HG02678 (cell line): Measurements from ENCODE around the gene CHN2.
"Not testable (repeated sequence)": the region's sequence is repeated elsewhere in the genome, so short reads cannot be mapped to it uniquely, and the experiment has no call there.

ENCODE experiments used
- ATAC-seq: cut with Tn5 transposase; IDR thresholded peaks from one replicate; pipeline ENCODE4 v1.9.1; 2021; ENCODE audit warnings: mild to moderate bottlenecking, moderate library complexity; ENCODE audit not compliant: unreplicated experiment

Gene CHN2

DNA sequence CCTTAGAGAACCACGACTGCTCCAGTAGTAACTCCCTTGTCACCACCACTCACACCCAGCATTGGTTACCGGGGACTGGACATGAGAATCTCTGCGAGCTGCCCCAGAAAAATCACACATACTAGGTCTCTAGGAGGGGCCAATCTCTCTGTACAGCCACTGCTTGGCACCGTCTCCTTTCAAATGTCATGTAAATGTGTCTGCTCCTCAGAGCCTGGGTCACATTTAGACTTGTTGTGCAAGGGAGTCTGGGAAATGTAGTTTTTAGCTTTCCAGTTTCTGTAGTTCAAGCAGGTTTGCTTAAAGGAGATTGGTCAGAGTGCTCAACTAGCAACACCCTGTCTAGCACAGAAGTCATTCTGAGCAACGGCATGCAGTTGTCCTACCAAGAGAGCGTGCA is 60.0 kb downstream of the CHN2 start:
- ATAC-seq, result no peak

DNA sequence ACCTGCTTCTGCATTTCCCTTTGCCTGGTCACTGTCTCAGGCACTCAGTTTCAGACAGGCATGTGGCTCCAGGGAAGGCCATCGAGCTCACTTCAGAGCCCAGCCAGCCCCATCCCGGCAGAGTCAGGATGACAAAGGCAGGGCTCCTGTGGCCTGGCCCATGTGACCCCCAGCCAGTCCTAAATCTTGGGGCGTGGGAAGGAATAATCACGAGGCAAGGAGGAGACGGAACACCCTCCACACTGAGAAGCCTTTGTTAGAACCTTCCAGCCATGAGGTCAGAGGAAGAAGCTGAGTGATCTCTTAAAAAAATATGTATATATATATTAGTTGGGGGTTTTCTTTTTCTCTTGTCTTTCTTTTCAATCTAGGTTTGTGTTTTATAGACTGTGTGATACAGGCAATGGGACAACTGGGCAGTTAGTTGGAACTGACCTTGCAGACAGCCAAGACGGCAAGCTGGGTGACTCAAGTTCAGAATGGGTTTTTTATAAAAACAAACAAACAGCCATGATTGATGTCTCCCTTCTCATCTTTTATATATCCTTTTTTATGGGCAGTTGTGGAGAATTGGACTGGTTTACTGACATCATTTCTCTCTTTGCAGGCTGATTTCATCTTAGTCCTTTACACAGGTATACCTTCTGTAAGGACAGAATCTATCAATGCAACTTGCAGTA is 60.8 kb downstream of the CHN2 start:
- ATAC-seq, result no peak

DNA sequence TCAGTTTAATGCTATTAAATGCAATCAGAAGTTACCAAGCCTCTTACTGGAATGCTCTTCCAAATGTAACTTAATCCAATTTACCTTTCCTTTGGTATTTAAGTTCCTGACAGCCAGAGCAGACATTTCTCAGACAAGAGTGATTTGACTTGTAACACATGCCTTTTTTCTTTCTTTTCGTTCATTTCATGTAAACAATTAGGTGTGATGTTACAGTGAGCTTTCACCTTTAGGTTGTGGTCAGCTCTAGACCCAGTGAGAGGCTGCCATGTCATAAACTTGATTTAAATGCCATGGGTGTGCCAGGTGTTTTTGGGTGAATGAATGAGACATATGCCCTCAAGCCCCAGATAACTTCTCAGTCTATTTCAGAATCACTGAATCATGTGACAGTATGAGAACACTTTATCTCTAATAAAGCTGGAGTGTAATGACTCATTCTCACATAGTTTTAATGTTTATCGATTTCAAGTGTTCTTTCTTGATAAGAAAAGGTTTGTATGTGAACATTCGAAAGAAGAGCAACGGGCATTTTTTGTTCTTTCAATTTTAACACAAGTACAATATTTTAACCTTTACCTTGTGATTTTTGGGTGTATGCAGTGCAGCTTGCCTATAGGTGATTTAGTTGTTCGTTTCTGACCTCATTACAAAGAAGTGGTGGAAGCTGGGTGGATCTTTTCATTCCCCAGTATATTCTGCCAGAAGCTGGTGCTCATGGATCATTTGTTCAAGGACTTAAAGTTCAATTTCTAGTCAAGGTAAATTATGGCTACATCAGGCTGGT is 61.5 kb downstream of the CHN2 start:
- ATAC-seq, result no peak

DNA sequence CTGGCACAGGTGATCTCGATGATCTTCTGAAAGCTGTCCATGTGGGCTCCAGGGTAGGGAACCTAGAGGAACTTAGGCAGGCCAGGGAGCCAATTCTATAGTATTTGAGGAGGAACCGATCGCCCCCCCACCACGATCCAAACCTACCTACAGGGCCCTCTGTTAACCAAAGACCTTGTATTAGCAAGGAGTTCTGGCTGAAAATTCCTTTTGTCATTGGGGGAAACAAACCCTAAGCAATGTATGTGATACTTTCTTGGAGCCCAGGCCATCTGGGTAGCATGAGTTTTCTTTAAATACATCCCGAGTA is 62.1 kb downstream of the CHN2 start:
- no peak for ATAC-seq

DNA sequence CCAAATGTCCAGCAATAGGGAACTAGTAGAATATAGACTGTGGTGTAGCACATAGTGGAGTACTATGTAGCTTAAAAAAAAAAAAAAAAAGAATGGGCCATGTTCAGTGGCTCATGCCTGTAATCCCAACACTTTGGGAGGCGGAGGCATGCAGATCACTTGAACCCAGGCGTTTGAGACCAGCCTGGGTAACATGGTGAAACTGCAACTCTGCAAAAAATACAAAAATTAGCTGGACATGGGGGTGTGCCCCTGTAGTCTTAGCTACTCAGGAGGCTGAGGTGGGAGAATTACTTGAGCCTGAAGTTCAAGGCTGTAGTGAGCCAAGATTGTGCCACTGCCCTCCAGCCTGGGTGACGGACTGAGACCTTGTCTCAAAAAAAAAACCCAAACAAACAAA is 64.4 kb downstream of the CHN2 start:
- ATAC-seq, result no peak

DNA sequence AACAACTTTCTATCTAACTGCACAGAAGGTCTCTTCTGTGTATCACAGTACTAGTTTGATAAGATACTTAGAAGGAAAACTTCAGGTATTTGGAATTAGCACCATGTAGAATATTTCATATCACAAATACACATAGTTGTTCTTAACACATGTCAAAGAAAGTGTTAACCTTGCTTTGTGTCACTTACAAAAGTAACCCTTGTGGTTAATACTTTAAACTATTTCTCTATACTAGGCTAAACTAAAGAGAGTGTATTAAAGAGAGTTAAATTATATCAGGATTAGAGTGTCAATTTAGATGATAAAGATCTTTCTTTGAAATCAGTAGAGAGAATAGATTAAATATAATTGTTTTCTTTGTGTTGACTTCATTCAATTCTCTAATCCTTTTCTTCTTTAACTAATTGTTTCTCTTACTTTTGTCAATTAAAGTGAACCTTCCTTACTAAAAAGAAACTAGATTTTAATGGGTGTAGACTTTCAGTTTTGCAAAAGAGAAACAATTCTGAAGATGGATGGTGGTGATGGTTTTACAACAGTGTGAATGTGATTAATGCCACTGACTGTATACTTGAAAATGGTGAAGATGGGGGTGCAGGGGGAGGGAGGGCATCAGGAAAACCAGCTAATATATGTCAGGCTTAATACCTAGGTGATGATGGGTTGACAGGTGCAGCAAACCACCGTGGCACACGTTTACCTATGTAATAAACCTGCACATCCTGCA is 67.8 kb downstream of the CHN2 start:
- ATAC-seq, result no peak

DNA sequence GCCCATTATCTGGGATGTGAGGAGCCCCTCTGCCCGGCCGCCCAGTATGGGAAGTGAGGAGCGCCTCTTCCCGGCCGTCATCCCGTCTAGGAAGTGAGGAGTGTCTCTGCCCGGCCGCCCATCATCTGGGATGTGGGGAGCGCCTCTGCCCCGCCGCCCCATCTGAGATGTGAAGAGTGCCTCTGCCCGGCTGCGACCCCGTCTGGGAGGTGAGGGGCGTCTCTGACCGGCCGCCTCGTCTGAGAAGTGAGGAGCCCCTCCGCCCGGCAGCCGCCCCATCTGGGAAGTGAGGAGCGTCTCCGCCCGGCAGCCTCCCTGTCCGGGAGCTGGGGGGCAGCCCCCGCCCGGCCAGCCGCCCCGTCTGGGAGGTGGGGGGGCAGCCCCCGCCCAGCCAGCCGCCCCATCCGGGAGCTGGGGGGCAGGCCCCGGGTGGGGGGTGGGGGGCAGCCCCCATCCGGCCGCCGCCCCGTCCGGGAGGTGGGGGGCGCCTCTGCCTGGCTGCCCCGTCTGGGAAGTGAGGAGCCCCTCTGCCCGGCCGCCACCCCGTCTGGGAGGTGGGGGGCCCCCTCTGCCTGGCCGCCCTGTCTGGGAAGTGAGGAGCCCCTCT is 69.1 kb downstream of the CHN2 start:
- ATAC-seq, result not testable (repeated sequence)

DNA sequence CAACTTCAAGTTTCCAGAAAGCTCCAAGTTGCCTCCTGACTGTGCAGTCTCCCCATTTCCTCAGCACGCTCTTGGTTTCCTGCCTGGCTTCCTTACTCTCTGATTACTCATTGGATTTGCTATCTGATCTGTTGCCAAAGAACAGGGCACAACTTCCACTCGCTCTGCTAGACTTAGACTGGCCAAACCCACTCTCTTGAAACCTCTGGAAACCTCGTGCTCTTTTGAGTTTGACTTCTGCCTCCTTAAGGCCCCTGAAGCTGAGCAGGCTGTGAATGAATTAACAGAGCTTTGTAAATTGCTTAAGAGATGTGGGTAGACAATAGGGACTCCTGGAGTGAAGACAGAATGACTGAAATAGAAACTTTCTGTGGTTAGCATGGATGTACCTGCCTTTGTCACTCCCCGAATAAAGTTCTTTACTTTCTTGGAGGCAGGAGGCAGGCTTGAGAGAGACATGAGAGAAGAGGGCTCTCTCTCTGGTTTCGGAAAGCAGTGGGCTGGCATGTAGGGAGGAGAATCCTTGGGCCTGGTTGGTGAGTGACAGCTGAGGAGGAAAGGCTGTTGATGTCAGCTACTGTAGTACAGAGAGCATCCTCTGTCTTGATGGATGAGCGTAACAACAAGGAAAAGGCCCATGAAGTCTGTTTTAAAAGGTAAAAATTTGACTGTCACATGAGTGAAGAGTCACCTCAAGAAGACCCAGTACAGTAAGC is 70.8 kb downstream of the CHN2 start:
- ATAC-seq, result no peak

DNA sequence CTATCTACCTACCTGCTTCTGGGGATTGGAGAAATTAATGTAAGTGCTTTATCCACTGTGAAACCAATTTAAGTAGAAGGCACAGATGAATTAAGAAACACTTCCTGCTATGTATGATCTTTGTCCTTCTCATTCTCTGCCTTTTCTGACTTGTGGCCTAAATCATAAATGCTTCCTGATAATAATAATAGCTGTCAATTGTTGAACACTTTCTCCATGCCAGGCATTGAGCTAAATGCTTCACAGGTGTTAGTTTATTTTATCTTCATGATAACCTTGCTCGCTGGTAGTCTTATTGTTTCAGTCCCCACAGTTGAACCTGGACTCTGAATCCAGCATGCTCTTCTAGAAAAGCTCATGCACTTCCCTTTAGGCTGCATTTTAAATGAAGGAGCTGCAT is 75.4 kb downstream of the CHN2 start:
- ATAC-seq, result no peak

DNA sequence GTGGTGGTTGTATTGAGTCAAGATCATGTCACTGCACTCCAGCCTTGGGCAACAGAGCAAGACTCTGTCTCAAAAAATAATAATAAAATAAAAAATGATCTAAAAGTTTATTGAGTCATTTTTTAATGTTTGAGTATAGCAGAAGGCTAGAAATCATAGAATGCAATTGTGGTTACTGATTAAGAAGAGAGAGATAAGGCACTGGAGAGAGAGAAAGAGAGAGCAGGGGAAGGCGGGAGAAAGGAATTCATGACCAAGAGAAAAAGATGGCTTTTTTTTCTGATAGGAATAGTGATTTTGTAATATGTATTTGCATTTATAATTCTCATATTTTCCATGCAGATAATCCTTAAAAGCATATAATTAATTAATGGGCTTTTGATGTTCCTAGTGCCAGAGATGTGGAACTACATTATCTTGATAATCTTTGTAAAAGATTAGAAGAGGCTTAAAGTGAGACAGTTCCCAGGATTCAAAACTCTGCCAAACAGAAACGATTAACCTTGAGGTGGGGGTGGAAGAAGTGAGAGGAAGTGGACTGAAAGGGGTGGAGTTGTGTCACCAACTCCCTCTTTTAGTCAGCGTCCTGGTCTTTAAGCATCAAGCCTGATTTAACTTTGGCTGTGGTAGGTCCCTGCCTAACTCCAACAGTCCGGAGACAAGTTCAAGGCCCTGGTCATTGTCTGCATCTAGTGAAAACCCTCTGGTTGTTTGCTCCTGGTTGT is 76.2 kb downstream of the CHN2 start:
- no peak for ATAC-seq

DNA sequence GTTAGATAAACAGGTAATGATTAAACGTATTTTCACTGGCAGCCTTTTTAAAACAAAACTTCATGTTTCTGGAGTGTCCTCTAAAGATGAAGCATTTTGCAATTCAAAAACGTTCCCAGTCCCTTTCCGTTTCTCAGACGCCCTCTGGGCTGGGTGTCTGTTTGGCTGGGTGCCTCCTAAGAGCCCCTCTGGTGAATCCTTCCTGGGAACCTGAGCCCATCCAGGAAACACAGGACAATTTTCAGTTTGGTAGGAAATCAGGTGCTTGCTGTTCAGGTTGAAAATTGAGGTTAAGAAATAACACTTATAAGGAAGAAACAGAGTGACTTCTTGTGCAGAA is 76.7 kb downstream of the CHN2 start:
- ATAC-seq, result no peak

DNA sequence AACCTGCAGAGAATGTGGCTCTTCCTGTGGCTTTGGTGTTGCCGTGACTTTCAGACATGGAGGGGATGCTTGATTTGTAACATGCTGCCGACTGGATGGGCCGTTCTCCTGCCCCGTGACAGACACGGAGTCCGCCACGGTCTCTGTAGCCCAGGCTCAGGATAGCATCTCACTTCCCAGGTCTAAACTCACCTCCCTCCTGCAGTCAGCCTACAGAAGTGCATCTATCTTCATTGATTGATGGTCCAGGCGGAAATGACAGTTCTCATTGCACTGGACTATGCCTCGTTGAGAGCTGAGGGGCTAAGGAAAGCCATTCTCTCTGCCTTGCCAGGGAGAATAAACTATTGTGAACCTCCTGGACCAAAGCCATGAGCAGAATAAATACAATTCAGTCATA is 77.5 kb downstream of the CHN2 start:
- no peak for ATAC-seq

DNA sequence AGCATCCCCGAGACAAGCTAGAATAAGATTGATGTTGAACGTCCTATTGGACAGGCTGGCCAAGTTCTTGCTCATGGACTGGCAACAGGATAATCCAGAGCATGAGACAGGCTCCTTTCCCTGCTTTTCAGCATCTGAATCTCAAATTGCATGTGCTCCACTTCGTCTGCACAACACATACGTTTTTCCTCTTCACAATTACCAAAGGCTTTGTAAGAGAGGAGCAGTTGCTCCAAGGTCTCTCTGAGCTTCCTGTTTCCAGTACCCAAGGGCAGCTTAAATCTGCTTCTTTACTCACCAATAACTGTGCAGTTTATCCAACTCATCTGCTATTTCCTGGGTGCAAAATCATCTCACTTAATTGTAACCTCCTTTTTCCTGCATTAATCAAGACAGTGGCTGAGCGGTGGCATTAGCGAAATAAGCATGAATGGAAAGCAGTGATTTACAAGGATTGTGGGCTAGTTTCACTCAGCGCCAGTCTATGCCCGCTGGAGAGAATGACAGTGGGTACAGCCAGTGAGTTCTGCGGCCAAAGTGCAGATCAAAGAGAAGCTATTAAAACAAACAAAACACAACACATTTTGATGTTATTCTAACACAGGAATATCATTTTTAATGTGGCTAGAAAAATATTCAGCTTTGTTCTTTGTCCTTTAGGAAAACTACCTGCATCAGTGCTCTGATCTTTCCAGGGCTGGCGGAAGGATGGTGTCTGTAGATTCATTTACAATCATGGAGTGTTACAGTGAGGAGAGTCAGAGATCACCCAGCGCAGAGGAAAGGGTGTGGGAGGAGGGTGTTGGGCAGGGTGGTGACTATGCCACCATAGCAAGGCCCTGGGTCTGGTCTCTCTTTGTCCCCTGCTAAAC is 79.8 kb downstream of the CHN2 start:
- ATAC-seq, result no peak

DNA sequence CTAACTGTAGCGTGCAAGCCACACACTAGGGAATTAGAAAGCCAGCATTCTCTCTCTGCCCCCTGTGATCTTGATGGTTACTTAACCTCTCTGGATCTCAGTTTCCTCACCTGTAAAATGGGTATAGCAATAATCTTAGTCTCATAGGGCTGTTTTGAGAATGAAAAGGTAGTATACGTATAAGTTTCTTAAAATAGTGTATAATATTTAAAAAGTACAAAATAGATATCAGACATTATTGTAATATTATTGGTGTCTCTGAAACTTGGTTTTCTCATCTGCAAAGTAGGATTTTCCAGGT is 80.4 kb downstream of the CHN2 start:
- ATAC-seq, result no peak

DNA sequence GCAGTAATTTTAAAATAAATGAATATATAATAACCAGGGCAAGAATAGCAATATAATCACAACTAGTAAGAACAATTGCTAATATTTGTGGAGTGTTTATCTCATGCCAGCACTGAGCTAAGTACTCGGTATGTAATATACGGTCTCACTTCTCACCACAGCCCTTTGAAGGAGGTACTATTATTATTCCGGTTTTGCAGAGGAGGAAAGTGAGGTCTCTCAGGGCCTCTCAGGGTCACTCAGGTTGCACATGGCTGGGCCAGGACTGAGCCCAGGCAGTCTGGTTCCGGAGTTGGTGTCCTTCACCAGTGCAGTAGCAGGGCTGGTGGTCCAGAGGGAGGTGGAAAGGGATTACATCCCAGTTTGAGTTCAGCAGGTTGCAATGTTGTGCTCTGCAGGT is 80.9 kb downstream of the CHN2 start:
- no peak for ATAC-seq

DNA sequence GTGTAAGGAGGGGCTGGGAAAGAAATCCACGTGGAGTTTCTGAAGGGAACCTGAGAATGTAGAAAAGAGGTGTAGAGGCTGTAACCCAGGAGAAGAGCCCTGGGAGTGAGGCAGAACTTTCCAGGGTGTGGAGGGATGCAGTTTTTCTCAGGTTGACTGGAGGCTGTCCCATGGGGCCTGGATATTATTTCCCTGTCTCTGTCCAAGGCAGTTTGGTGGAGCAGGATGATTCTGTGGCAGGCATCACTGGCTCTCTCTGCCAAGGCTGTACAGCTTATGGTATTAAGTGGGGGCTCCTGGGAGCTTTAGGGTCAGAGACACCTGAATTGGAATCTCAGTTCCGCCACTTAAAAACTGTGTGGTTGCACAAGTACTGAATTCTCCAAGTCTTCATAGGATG is 81.6 kb downstream of the CHN2 start:
- ATAC-seq, result no peak

DNA sequence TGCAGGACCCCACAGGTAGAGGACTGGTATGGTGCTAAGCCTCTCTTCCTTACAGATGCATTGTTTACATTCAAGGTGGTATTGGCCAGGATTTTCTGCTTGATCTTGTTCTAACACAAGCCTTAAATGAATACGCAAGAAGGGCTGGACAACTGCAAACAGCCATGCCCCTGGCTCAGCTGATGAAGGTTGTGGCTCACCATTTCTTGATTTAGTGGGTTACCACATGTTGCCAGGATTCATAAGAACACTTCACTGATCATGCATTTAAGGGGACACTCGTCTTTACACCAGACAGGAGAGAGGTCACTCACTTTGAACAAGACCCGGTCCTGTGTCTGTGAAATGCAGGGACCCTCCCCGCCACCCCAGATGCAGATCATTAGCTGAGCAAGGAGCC is 82.2 kb downstream of the CHN2 start:
- ATAC-seq, result no peak

DNA sequence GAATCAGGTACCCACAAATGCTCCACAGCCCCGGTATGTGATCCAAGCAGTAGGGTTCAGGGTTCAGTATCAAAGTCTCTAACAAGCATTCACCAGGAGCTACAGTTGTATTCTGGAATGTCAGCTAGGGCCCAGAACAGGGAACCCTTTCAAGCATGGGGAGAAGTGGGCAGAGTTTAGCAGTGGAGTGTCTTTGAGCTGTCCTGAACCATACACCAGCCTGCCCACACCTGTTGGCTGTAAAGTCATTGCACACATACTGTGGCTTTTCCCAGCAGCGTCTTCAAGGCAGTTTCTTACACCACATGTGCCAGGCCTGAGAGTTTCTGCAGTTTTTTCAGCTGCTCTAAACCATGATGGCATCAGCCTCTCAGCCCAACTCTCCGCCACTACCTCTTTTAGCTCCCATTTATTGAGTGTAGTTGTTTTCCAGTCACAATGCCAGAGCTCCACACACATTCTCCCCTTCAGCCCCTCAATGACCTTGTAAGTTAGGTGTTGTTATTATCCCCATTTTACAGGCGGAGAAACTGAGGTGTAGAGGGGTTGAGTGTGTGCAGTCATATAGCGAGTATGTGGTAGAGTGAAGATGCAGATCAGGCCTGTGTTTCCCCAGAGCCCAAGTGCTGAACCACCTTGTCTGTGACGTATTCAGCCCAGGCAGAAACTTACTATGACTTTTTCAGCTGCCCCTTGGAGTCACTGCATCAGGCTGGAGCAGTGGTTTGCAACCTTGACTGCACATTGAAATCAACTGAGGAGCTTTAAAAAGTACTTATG is 83.1 kb downstream of the CHN2 start:
- ATAC-seq, result no peak
